Progenitor cell of endocrine pancreas (in vitro differentiated cells): ENCODE measurements around the gene SYCP2. TPM values are rescaled to one million over a fixed set of nuclear protein-coding genes. Genes with fewer than 3 reads are reported as not detected.

Experiments used
- DNase-seq: peaks from one replicate; pipeline ENCODE4 v3.0.0; 2021; ENCODE audit warnings: low spot score; ENCODE audit not compliant: unreplicated experiment
- H3K27ac Mint-ChIP-seq: 2 replicates; pipeline ENCODE4 v1.8.0; 2021; ENCODE audit warnings: mild to moderate bottlenecking, moderate library complexity, mixed read lengths
- H3K27me3 Mint-ChIP-seq: 2 replicates; pipeline ENCODE4 v1.8.0; 2021; ENCODE audit warnings: mixed read lengths
- H3K36me3 Mint-ChIP-seq: 2 replicates; pipeline ENCODE4 v1.8.0; 2022; ENCODE audit warnings: mixed read lengths; ENCODE audit not compliant: insufficient read depth
- H3K4me1 Mint-ChIP-seq: 2 replicates; pipeline ENCODE4 v1.8.0; 2021; ENCODE audit warnings: low read depth, mixed read lengths
- H3K4me3 Mint-ChIP-seq: 2 replicates; pipeline ENCODE4 v1.8.0; 2021; ENCODE audit warnings: low read depth, mild to moderate bottlenecking, moderate library complexity, mixed read lengths
- H3K9me3 Mint-ChIP-seq: 2 replicates; pipeline ENCODE4 v1.8.0; 2021; ENCODE audit warnings: low read depth, mixed read lengths
- total RNA-seq: library from RNA; stranded (reverse); gene quantifications from 2 replicates; pipeline ENCODE4 v1.2.1, GENCODE V29; 2021
- TF ChIP-seq, protein P1 (sequence below): fragments of 200-600 bp; sonication (generic); IDR thresholded peaks from one replicate; pipeline ENCODE4 v1.5.0; 2021; ENCODE audit warnings: antibody characterized with exemption, mild to moderate bottlenecking; ENCODE audit not compliant: unreplicated experiment

The SYCP2 gene
- total RNA-seq, 1 donor from 2014 or later, result 2.2 TPM

DNA sequence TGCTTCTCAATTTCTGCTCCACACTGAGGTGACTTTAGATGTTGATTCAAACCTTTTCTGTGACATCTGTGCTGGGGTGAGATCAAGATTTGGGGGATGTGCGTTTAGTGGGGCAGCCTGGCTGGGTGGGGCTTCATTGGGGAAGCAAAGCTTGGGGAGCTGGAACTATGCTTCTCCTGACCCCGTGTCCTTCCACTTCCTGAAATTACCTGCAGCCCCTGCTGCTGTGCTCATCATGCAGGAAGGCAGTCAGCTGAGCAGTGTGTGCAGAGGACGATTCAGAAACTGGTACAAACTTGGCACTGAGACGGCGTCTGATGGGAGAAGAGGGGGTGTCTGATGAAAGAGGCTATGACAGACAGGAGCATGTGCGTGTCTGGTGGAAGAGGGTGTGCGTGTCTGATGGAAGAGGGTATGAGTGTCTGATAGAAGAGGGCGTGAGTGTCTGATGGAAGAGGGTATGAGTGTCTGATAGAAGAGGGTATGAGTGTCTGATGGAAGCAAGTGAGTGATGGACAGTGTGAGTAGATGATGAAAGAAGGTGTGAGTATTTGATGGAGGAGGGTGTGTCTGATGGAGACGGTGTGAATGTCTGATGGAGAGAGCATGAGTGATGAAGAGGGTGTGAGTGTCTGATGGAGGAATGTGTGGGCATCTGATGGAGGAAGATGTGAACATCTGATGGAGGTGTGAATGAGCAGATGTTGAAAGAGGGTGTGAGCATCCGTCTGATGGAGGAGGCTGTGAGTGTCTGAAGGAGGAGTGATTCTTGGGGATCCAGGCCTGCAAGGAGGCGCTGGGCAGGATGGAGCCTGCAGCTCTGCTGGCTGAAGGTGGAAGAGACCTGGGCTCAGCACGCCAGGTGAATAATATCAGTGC, 103.4 kb downstream of the SYCP2 start:
- H3K27ac Mint-ChIP-seq, result no peak overlapping the region
- peaks cover 46% of the 10 kb centered on the region for H3K27me3 Mint-ChIP-seq
- no peaks in the 10 kb centered on the region for H3K36me3 Mint-ChIP-seq
- no peaks in the 10 kb centered on the region for H3K4me1 Mint-ChIP-seq
- no peak overlapping the region for H3K4me3 Mint-ChIP-seq
- TF ChIP-seq, protein P1, sequence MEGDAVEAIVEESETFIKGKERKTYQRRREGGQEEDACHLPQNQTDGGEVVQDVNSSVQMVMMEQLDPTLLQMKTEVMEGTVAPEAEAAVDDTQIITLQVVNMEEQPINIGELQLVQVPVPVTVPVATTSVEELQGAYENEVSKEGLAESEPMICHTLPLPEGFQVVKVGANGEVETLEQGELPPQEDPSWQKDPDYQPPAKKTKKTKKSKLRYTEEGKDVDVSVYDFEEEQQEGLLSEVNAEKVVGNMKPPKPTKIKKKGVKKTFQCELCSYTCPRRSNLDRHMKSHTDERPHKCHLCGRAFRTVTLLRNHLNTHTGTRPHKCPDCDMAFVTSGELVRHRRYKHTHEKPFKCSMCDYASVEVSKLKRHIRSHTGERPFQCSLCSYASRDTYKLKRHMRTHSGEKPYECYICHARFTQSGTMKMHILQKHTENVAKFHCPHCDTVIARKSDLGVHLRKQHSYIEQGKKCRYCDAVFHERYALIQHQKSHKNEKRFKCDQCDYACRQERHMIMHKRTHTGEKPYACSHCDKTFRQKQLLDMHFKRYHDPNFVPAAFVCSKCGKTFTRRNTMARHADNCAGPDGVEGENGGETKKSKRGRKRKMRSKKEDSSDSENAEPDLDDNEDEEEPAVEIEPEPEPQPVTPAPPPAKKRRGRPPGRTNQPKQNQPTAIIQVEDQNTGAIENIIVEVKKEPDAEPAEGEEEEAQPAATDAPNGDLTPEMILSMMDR, result no peak
- no peaks in the 10 kb centered on the region for H3K9me3 Mint-ChIP-seq
- DNase-seq, result no peak

DNA sequence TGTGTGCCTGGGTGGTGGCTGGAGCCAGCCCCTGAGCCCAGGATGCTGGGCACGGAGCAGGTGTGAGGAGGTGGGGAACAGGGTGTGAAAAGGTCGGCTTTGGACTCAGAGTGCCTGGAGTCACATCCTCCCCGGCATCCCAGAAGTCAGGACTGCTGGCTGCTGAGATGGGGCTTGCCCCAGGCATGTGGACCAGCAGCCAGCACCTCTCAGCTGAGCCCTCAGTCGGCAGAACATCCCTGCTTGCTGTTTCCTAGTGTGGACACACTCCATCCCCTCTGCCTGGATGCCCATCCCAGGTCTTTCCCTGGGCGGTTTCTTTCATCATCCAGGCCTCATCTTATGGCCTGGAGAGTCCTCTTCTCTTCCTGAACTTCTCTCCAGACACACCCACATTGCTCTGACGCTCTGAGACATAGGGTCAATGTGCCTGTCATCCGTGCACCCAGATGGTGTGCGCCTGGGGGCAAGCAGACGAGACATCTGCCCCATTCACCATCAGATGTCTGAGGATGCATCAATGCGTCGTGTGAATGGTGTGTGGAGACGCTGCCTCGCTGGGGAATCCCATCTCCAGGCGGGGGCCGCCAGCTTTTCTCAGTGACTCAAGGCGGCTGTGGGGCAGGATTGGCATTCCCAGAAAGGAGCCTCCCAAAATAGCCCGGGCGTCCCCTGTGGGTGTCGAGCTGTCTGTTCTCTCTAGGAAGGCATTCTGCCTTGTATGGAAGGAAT, 104.2 kb downstream of the SYCP2 start:
- Mint-ChIP-seq H3K27ac (no peak overlapping the region), H3K27me3 (peaks cover 38% of the 10 kb centered on the region), H3K36me3 (no peaks in the 10 kb centered on the region), H3K9me3 (no peaks in the 10 kb centered on the region), H3K4me3 (no peak overlapping the region), H3K4me1 (no peaks in the 10 kb centered on the region)
- DNase-seq, result no peak
- TF ChIP-seq, protein P1, result no peak

DNA sequence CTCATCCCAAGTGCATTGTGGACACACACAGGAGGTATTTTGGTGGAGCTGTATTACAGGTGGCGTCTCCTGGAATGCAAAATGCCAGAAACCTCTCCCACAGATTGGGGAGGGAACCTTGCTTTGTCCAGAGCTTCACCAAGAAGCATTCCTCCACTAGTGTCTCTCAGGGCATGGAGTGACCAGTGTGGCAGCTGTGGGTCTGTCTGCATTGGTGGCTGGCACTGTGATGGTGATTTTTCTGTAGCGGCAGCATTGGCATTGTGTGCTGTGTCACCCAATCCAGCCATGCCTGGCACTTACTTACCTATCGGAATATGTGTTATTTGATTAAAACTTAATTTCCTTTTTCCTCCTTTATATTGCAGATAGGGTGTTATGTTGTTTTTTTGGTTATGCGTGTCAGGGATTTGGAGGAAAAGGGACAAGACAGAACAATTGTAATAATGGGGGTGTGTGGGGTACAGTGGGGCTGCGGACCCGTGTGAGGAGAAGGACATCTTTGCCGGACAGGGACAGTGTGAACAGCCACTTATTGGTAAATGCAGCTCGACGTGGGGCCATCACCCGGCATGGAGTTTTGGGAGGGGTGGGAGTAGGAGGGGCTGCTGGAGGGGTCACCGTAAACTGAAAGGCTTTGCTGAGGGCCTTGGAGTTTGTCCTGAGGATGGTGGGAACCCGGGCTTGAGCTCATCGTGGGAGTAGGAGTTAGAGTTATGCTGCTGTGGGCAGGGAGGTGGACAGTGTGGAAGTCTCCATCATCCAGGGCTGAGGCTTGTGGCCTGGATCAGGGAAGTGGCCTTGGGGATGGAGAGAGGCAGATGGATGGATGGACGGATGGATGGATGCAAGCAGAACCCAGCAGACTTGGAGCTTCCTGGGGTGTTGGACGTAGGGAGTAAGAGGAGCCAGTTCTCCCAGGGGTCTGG, 105.0 kb downstream of the SYCP2 start:
- TF ChIP-seq, protein P1, result no peak
- Mint-ChIP-seq H3K4me3 (no peak overlapping the region), H3K4me1 (no peaks in the 10 kb centered on the region), H3K27ac (no peak overlapping the region), H3K36me3 (no peaks in the 10 kb centered on the region), H3K9me3 (no peaks in the 10 kb centered on the region), H3K27me3 (peaks cover 31% of the 10 kb centered on the region)
- DNase-seq, result no peak

DNA sequence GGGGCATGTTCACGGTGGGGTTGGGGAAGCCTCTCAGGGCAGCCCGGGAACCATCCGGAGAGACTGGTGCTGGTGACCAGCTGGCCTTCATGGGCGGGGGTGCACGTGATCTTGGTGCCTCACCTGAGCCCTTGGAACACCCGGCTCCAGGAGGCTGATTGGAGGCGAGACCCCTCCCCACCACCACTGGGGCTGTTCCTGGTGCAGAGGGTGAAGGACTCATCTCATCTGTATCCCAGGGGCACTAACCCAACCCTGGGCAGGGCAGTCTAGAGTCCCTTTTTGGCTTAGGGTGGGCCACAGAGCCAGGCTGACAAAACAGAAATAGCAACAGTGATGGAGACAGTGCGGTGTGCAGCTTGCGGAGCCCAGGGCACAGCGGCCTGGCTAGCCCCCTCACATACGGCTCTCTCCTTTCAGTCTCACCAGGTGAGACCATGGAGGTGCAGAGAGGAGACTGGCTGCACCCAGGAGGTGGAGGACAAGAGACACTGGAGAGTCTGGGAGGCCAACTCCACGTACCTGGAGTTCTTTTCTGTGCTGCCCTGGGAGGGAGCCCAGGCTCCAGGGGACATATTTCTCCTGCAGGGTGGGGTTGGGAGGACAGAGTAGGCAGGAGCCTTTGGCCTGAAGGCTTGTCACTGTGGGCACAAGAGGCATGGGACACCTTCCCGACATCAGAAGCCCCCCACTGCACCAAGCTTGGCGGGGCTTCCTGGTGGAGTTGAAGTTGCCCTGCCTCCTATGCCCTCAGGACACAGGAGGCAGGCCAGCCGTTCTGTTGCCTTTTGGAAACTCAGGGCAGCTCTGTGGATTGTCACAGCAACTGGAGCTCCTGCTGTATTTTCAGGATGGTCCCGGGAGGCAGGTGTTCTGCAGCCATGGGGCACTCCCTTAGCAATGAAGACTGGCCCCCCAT, 106.0 kb downstream of the SYCP2 start:
- no peaks in the 10 kb centered on the region for H3K9me3 Mint-ChIP-seq
- H3K27ac Mint-ChIP-seq, result no peak overlapping the region
- H3K4me1 Mint-ChIP-seq, result no peaks in the 10 kb centered on the region
- DNase-seq, result no peak
- TF ChIP-seq, protein P1, result no peak
- H3K27me3 Mint-ChIP-seq, result peaks cover 31% of the 10 kb centered on the region
- H3K36me3 Mint-ChIP-seq, result no peaks in the 10 kb centered on the region
- no peak overlapping the region for H3K4me3 Mint-ChIP-seq
